Stimulated activated effector memory CD8-positive, alpha-beta T cell treated with anti-CD3 and anti-CD28 coated beads, Interleukin-12 subunit alpha, Interleukin-12 subunit beta, amount 100 ng/mL, for 72 hours (primary cell): ENCODE measurements around the gene FAM174C.
"Not testable (repeated sequence)": the region's sequence is repeated elsewhere in the genome, so short reads cannot be mapped to it uniquely, and the experiment has no call there.

Source experiments
- ATAC-seq: fragments of 150-1000 bp; cut with Tn5 transposase; 2 replicates; pipeline ENCODE4 v1.10.0; 2021
- DNase-seq, 2 donors: peaks; one replicate each; pipeline ENCODE4 v3.0.0; 2021 to 2022; ENCODE audit warnings: low spot score in 2 of 2
- H3K27ac Mint-ChIP-seq: one replicate; pipeline ENCODE4 v1.8.0; 2022; ENCODE audit warnings: mild to moderate bottlenecking, mixed read lengths
- H3K36me3 Mint-ChIP-seq: one replicate; pipeline ENCODE4 v1.8.0; 2022; ENCODE audit warnings: mild to moderate bottlenecking, mixed read lengths
- H3K4me1 Mint-ChIP-seq: one replicate; pipeline ENCODE4 v1.8.0; 2022; ENCODE audit warnings: mixed read lengths
- H3K4me3 Mint-ChIP-seq: one replicate; pipeline ENCODE4 v1.8.0; 2022; ENCODE audit warnings: mild to moderate bottlenecking, mixed read lengths
- H3K9me3 Mint-ChIP-seq: one replicate; pipeline ENCODE4 v1.8.0; 2022; ENCODE audit warnings: mixed read lengths

The FAM174C gene

GRCh38 chr19:1243768-1244692 is 31.3 kb upstream of the FAM174C start:
- H3K4me3 Mint-ChIP-seq: peak overlapping the region; percentile 79
- H3K27ac Mint-ChIP-seq: no peak overlapping the region
- no peaks in the 10 kb centered on the region for H3K9me3 Mint-ChIP-seq
- DNase-seq (peak; percentile 82 to 93), ATAC-seq (peak; percentile 55)
- peaks cover 43% of the 10 kb centered on the region for H3K36me3 Mint-ChIP-seq
- H3K4me1 Mint-ChIP-seq: peaks cover 24% of the 10 kb centered on the region

- no peak for ATAC-seq
- H3K9me3 Mint-ChIP-seq: no peaks in the 10 kb centered on the region
- peaks cover 44% of the 10 kb centered on the region for H3K36me3 Mint-ChIP-seq
- peaks cover 24% of the 10 kb centered on the region for H3K4me1 Mint-ChIP-seq
- DNase-seq: no peak
- no peak overlapping the region for H3K27ac Mint-ChIP-seq
- H3K4me3 Mint-ChIP-seq: peak overlapping the region; percentile 57
These were observed 30.5 kb upstream of the FAM174C start for GRCh38 chr19:1244693-1245451.

- Mint-ChIP-seq H3K36me3 (peaks cover 40% of the 10 kb centered on the region), H3K4me1 (peaks cover 22% of the 10 kb centered on the region), H3K27ac (no peak overlapping the region), H3K4me3 (no peak overlapping the region), H3K9me3 (no peaks in the 10 kb centered on the region)
- ATAC-seq (no peak), DNase-seq (no peak)
These were observed 29.7 kb upstream of the FAM174C start for GRCh38 chr19:1245494-1246264.

- H3K27ac Mint-ChIP-seq: not testable (repeated sequence)
These were observed 28.9 kb upstream of the FAM174C start for GRCh38 chr19:1246265-1247087.

GRCh38 chr19:1247748-1248138 is 27.6 kb upstream of the FAM174C start:
- ATAC-seq: no peak
- Mint-ChIP-seq H3K36me3 (peaks cover 48% of the 10 kb centered on the region), H3K4me1 (peaks cover 6% of the 10 kb centered on the region), H3K9me3 (no peaks in the 10 kb centered on the region), H3K27ac (peak overlapping the region; percentile 76), H3K4me3 (peak overlapping the region; percentile 62)
- no peak for DNase-seq

More at GRCh38 chr19:1246265-1247087, 28.9 kb upstream of the FAM174C start:
- peaks cover 40% of the 10 kb centered on the region for H3K36me3 Mint-ChIP-seq
- not testable (repeated sequence) for H3K4me3 Mint-ChIP-seq, ATAC-seq, H3K9me3 Mint-ChIP-seq, DNase-seq
- H3K4me1 Mint-ChIP-seq: peaks cover 15% of the 10 kb centered on the region

- H3K27ac Mint-ChIP-seq: peak within 1 kb of the TSS; percentile 76
- ATAC-seq (peak; percentile 42), DNase-seq (peak; percentile 74 to 92)
- H3K4me3 Mint-ChIP-seq: peak within 1 kb of the TSS; percentile 90
- peaks cover 9% of the 10 kb centered on the region for H3K4me1 Mint-ChIP-seq
- H3K9me3 Mint-ChIP-seq: no peaks in the 10 kb centered on the region
- peaks cover 49% of the 10 kb centered on the region for H3K36me3 Mint-ChIP-seq
These were observed 27.1 kb upstream of the FAM174C start, which contains the start of gene MIDN for GRCh38 chr19:1248139-1248785. TSS of gene MIDN (plus strand) at chr19:1248583. CDS start at chr19:1250297, 1,714 bp downstream.

GRCh38 chr19:1248786-1249297 is 26.5 kb upstream of the FAM174C start:
- DNase-seq: peak; percentile 94 to 95
- ATAC-seq: peak; percentile 49
- Mint-ChIP-seq H3K36me3 (peaks cover 55% of the 10 kb centered on the region), H3K4me1 (peaks cover 13% of the 10 kb centered on the region), H3K4me3 (peak overlapping the region; percentile 62), H3K27ac (peak overlapping the region; percentile 76), H3K9me3 (no peaks in the 10 kb centered on the region)

- DNase-seq: peak; percentile 85 to 94
- Mint-ChIP-seq H3K36me3 (peaks cover 61% of the 10 kb centered on the region), H3K4me1 (peaks cover 12% of the 10 kb centered on the region), H3K27ac (peak overlapping the region; percentile 63), H3K9me3 (no peaks in the 10 kb centered on the region), H3K4me3 (peak overlapping the region; percentile 90)
- peak; percentile 67 for ATAC-seq
These were observed 25.9 kb upstream of the FAM174C start for GRCh38 chr19:1249298-1249989.

GRCh38 chr19:1249990-1250436 is 25.3 kb upstream of the FAM174C start:
- peaks cover 12% of the 10 kb centered on the region for H3K4me1 Mint-ChIP-seq
- peak overlapping the region; percentile 63 for H3K27ac Mint-ChIP-seq
- H3K4me3 Mint-ChIP-seq: peak overlapping the region; percentile 90
- ATAC-seq (no peak), DNase-seq (no peak)
- H3K36me3 Mint-ChIP-seq: peaks cover 66% of the 10 kb centered on the region
- H3K9me3 Mint-ChIP-seq: no peaks in the 10 kb centered on the region

- peaks cover 16% of the 10 kb centered on the region for H3K4me1 Mint-ChIP-seq
- peak overlapping the region; percentile 94 for H3K27ac Mint-ChIP-seq
- H3K9me3 Mint-ChIP-seq: no peaks in the 10 kb centered on the region
- no peak for ATAC-seq
- no peak for DNase-seq
- peak overlapping the region; percentile 90 for H3K4me3 Mint-ChIP-seq
- peaks cover 73% of the 10 kb centered on the region for H3K36me3 Mint-ChIP-seq
These were observed 24.7 kb upstream of the FAM174C start for GRCh38 chr19:1250437-1251260.

- Mint-ChIP-seq H3K9me3 (no peaks in the 10 kb centered on the region), H3K4me3 (peak overlapping the region; percentile 90), H3K4me1 (peaks cover 16% of the 10 kb centered on the region), H3K27ac (peak overlapping the region; percentile 94), H3K36me3 (peaks cover 79% of the 10 kb centered on the region)
- ATAC-seq (no peak), DNase-seq (peak in 1 of 2 donors; percentile 84)
These were observed 23.8 kb upstream of the FAM174C start for GRCh38 chr19:1251330-1252220.
